Fibroblast of lung (primary cell): Measurements from ENCODE around the gene MTSS2.

Experiments used
- EZH2 ChIP-seq: IDR thresholded peaks from 2 replicates; pipeline ENCODE4 v1.5.1; 2012; ENCODE audit warnings: low read length, control low read depth, mild to moderate bottlenecking; ENCODE audit errors: missing control alignments
- TF ChIP-seq, protein P1 (sequence below), 2 donors: IDR thresholded peaks in 1 of 2; conservative IDR thresholded peaks in 1 of 2; 1 replicate in 1 of 2; 2 replicates in 1 of 2; pipeline ENCODE4 v1.5.1; 2011 to 2012; ENCODE audit warnings: low read length in 2 of 2, control low read depth in 1 of 2, inconsistent platforms in 1 of 2, low read depth in 1 of 2, mild to moderate bottlenecking in 1 of 2

DNA sequence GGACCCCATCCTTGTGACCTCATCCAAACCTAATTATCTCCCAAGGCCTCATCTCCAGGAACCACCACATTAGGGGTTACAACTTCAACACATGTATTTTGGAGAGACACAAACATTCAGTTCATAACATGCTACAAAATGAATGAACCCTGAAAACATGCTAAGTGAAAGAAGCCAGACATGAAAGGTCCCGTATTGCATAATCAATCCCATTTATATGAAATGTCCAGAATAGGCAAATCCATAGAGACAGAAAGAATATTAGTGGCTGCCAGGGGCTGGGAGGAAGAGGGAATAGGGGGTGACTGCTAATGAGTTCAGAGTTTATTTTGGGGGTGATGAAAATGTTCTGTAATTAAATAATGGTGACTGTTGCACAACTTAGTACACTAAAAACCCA, 43.2 kb downstream of the MTSS2 start:
- TF ChIP-seq EZH2, result no peak
- TF ChIP-seq, protein P1, sequence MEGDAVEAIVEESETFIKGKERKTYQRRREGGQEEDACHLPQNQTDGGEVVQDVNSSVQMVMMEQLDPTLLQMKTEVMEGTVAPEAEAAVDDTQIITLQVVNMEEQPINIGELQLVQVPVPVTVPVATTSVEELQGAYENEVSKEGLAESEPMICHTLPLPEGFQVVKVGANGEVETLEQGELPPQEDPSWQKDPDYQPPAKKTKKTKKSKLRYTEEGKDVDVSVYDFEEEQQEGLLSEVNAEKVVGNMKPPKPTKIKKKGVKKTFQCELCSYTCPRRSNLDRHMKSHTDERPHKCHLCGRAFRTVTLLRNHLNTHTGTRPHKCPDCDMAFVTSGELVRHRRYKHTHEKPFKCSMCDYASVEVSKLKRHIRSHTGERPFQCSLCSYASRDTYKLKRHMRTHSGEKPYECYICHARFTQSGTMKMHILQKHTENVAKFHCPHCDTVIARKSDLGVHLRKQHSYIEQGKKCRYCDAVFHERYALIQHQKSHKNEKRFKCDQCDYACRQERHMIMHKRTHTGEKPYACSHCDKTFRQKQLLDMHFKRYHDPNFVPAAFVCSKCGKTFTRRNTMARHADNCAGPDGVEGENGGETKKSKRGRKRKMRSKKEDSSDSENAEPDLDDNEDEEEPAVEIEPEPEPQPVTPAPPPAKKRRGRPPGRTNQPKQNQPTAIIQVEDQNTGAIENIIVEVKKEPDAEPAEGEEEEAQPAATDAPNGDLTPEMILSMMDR (conservative IDR thresholded peaks at IDR 0.05 in 1 of 2, IDR thresholded peaks at IDR 0.05 in 1 of 2; ENCODE audit: low read depth in 1 of 2, low read length in 2 of 2), result no peak
